Sigmoid colon (tissue), 4 donors: ENCODE measurements around the gene TMCO6.
"Not testable (repeated sequence)": the region's sequence is repeated elsewhere in the genome, so short reads cannot be mapped to it uniquely, and the experiment has no call there.

ENCODE experiments used
- CTCF ChIP-seq, 4 experiments: fragments of 450-650 bp in 3 of 4; fragments of 200-600 bp in 1 of 4; IDR thresholded peaks; one replicate each; pipeline ENCODE4 v1.5.1; 2016 to 2019; ENCODE audit warnings: antibody characterized with exemption in 4 of 4, mild to moderate bottlenecking in 3 of 4, moderate library complexity in 2 of 4
- POLR2A ChIP-seq, 2 donors: fragments of 450-650 bp; IDR thresholded peaks; one replicate each; pipeline ENCODE4 v1.6.1; 2016; ENCODE audit warnings: antibody characterized with exemption in 2 of 2, mild to moderate bottlenecking in 2 of 2, moderate library complexity in 2 of 2
- POLR2AphosphoS5 ChIP-seq, 4 donors: sonication (generic); formaldehyde crosslinking; IDR thresholded peaks; one replicate each; pipeline ENCODE4 v1.6.1; 2017; ENCODE audit warnings: antibody characterized with exemption in 4 of 4

GRCh38 chr5:140660371-140660770 lies 21.1 kb downstream of the TMCO6 start:
- not testable (repeated sequence) for TF ChIP-seq CTCF, POLR2A, POLR2AphosphoS5 (IDR thresholded peaks at IDR 0.05)
